Skin epidermis (tissue), 12 donors: Measurements from ENCODE around the gene IARS2.
"Not testable (repeated sequence)": the region's sequence is repeated elsewhere in the genome, so short reads cannot be mapped to it uniquely, and the experiment has no call there.

Source experiments
- H3K27ac ChIP-seq, 21 experiments: fragments of 200-600 bp; sonication (generic) in 11 of 21; one replicate each; pipeline ENCODE4 v1.5.0; 2020; ENCODE audit warnings: mild to moderate bottlenecking in 3 of 21, inconsistent platforms in 2 of 21, moderate library complexity in 2 of 21
- H3K4me3 ChIP-seq, 7 experiments: fragments of 200-600 bp; sonication (generic) in 2 of 7; one replicate each; pipeline ENCODE4 v1.5.0; 2020; ENCODE audit warnings: inconsistent platforms in 2 of 7, mild to moderate bottlenecking in 2 of 7, moderate library complexity in 1 of 7

The IARS2 gene

DNA sequence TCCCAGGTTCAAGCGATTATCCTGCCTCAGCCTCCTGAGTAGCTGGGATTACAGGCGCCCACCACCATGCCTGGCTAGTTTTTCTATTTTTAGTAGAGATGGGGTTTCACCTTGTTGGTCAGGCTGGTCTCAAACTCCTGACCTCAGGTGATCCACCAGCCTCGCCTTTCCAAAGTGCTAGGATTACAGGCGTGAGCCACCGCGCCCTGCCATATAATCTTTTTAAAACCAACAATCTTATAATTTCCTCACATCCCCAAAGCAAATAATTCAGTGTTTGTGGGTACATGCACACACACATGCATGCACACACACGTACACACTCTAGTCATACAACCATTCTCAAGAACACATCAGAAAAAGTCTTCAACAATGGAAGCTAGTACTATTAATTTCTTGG lies 64.6 kb downstream of the IARS2 start:
- H3K27ac ChIP-seq, result peak overlapping the region in 2 of 21 experiments; percentile 17 to 64
- H3K4me3 ChIP-seq, result not testable (repeated sequence)

DNA sequence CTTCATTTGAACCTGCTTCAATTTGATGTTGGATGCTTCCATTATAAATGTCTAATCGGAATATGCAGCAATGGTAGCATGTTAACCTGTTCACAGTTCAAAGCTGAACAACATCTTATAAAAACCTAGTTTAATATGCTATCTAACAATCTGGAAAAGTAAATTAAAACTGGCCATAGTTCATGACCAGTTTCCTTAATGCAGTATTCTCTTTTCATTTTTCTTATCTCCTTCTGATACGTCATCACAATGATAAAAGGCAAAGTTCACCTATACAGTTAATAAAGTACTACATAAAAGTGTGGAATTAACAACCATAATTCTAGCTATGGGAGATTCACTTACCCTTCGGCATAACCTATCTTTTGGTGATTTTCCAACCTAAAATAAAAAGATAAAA lies 65.1 kb downstream of the IARS2 start:
- H3K4me3 ChIP-seq, result no peak overlapping the region
- H3K27ac ChIP-seq, result no peak overlapping the region

DNA sequence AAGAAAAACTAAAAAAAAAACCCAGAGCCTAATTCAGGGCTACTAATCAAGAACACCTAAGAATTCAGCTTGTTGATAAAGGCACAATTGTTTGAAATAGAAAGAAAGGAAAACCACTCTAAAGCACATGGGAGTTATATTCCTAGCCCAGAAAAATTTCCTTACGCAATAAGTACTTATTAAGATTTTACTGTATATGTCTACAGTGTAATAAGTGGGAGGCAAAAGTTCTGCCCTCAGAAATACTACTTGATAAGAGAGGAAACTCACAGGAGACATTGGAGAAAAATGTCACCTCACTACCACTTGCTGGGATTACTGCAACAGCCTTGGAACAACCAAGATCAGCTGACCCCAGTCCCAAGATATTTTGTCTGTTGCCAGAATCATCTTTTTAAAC lies 66.1 kb downstream of the IARS2 start:
- Histone ChIP-seq H3K27ac (no peak overlapping the region), H3K4me3 (no peak overlapping the region)

DNA sequence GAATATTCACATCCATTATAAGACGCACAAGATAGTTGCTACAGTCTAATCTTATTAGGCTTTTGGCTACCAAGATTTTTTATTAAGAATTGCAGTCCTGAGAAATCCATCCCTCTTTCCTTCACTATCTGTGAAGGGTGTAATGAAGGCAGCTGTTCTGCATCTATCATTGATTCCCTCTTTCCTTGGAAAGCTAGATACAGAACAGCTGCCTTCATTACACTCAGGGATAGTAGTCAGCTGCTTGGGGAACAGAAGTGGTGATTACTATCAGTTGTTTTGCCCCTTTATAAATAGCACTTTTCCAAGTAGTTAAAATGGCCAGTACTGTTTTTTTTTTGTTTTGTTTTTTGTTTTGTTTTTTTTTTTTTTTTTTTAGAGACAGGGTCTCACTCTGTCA lies 70.2 kb downstream of the IARS2 start:
- Histone ChIP-seq H3K27ac (no peak overlapping the region), H3K4me3 (no peak overlapping the region)

DNA sequence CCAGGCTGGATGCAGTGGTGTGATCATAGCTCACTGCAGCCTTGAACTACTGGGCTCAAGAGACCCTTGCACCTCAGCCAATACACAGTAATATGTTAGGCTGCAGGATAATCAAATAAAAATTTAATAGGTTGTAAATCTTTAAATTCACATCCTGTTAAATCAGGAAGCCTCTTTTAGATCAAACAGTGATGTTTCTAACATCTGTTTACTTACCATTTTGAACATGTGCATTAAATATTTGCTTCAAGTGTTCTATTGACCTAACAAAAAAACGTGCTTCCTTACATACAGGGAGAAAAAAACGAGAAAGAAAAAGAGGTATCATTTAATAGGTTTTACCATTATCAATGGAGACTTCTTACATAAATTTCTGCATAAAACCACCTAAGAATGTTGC lies 70.6 kb downstream of the IARS2 start:
- Histone ChIP-seq H3K27ac (no peak overlapping the region), H3K4me3 (no peak overlapping the region)

DNA sequence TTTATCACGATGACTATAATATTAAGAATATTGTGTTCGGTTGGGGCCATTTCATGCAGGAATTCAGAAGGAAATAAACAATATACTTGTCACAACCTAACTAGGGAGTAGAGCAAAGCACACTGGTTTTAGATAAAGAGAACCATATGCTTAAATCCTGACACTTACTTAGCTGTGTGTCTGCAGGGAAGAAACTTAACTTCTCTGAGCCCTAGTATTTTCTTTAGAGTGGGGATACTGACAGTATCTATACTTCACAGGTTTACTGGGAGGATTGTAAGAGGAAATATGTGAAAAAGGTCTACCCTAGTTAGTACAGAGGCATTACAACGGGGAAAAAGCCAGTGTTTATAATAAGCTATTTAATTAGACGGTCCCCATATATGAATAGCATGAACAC lies 72.9 kb downstream of the IARS2 start:
- no peak overlapping the region for H3K27ac ChIP-seq
- H3K4me3 ChIP-seq, result no peak overlapping the region

DNA sequence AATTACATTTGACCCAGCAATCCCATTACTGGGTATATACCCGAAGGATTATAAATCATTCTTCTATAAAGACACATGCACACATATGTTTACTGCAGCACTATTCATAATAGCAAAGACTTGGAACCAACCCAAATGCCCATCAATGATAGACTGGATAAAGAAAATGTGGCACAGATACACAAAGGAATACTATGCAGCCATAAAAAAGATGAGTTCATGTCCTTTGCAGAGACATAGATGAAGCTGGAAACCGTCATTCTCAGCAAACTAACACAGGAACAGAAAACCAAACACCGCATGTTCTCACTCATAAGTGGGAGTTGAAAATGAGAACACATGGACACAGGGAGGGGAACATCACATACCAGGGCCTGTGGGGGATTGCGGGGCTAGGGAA lies 76.0 kb downstream of the IARS2 start:
- not testable (repeated sequence) for H3K4me3 ChIP-seq, H3K27ac ChIP-seq

DNA sequence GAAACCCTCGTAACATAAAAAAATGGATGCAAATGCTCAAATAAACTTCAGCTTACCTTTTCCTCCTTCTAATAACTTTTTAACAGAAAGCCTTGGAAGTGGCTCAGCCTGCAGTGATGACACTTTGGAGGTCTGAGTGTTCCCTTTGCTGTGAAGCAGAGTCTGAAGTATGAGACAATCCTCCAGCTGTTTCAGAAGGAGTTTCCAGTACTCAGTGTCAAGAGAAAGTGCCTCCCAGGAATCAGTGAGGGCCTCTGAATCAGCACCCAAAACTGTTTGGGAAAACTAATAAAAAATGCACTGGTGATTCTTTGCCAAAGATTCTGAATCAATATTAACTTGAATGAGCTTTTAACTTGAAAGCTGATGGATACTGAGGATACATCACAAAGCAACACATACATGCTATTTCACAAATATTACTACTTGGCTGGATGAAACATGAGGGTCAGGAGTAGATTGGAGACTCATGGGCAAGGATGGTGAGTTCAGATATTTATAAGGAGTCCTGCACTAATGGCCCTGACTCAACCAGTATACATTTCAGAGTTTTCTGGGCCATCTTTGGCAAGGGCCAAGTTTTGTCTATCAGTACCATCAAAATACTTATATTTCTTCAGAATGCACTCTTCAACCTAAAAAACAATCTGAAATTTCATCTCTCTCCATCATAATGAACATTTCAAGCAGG lies 77.0 kb downstream of the IARS2 start:
- H3K27ac ChIP-seq, result no peak overlapping the region
- H3K4me3 ChIP-seq, result no peak overlapping the region

DNA sequence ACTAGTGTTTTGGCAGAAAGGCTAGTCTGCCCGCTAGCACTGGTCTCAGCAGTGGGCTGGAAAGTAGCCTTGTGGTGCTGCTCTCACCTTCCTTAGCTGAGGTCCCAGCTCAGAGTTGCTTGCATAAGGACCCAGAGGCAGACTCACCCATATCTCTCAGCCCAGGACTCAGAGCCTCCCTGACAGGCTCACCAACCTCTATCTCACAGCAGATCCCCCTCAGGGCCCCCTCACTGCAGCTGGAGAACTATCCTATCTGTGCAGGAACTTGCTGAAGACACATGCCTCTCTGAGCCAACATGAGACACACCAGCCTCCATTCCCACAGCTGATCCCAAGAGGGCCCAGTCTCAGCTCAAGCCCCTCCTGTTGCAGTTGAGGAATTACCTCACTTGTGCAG lies 82.6 kb downstream of the IARS2 start:
- no peak overlapping the region for H3K27ac ChIP-seq
- no peak overlapping the region for H3K4me3 ChIP-seq

DNA sequence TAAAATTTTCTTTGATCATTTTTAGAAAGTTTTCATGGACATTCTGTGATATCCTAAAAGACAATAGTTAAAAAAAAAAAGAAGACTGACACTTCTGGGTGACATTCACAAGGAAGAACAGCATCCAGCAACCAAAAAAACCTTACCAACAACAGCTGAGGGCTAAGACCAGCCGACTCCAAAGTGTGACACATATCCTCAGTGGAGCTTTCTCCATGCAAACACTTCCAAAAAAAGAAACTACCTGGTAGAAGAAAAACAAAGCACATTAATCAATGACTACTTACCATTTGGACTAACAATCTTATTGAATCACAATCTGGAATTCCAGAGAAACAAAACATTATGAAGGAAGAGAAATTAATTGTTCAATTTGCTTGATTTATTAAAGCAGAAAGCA lies 88.2 kb downstream of the IARS2 start:
- Histone ChIP-seq H3K27ac (no peak overlapping the region), H3K4me3 (no peak overlapping the region)

DNA sequence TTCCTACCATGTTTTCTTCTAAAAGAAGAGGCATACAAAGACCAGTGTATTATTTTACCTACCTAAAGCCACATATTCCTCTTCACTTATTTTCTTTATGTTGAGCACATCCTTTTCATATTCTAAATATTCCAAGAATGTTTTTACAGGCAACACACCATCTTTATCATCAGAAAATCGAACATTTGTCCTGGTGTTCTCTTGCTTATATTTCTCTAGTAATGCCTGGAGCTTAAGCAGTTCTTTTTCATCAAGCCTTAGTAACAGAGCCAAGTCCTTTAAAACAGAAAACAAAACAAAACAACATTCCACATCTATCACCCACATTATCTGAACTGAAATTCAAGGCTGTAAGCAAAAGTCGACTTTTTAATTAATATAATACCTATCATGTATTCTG lies 88.7 kb downstream of the IARS2 start:
- H3K27ac ChIP-seq, result no peak overlapping the region
- H3K4me3 ChIP-seq, result no peak overlapping the region

DNA sequence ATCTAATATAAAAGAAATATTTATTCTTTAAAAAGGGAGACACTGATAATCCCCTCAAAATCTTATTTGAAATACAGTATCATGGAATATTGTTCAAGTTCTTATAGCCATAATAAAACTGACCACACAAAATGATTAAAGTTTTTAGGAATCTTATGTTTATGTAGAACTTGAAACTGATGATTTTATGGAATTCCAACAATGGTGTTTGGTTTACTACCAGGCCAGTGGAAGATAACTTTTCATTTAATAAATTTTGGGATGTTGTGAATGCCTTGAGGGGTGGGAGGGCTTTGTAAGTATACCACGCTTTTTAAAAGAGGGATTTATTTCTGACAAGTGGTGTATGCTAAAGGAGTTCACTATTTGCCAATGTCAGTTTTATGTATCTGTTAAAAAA lies 90.6 kb downstream of the IARS2 start:
- Histone ChIP-seq H3K4me3 (no peak overlapping the region), H3K27ac (no peak overlapping the region)

DNA sequence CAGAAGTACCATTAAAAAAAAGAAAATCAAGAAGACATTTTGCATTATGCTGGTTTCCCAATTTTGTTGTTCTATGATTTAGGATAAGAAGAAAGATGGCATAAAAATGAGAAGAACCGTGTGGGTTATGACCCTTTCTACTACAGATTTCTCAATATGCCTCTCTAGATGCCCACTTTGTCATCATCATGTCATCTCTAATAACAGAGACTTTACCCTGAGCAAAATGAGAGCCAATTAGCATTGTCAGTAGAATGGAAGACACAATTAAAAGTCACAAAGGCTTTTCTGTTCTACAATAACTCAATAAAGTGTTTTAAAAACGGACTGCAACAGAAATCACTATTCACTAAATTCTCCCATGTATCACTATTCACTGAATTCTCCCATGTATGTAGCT lies 92.8 kb downstream of the IARS2 start:
- H3K4me3 ChIP-seq, result no peak overlapping the region
- H3K27ac ChIP-seq, result no peak overlapping the region

DNA sequence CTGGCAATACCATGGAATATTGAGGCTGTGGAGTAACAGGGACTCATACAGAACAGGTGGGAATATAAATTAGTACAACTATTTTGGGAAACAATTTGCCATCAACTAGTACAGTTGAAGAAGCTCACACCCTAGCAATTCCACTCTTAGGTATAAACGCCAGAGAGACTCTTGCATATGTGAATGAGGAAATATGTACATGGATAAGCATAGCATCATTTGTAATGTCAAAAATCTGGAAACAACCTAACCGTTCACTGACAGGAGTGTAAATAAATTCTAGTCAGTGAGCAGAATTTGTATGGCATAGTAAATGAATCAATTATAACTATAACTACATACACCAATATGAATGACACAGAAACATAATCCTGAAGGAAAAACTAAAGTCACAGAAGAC lies 94.6 kb downstream of the IARS2 start:
- Histone ChIP-seq H3K27ac (no peak overlapping the region), H3K4me3 (no peak overlapping the region)

DNA sequence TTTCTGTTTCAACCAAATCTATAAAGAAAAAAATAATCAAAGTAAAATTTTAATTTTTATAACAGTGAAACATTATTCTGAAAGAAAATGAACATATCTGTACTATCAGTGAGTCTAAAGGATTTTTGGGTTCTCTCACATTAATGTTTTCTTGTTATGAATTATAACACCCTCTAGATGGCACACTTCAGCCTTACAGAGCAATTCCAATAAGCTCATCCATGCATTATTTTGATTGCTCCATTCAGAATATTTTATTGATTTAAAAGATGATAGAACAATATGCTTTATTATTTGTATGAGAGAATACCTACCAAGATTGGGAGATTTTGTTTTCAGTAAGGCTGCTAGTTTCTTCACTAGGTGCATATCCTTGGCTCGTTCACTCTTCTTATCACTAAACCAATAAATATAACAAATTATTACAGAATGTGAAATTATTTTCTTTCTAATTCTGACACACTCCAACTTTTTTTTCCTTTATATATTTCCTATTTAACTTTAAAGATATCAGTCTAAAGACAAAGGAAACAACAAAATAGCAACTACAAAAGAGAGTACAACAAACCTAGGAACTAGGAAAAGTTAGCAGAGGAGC lies 95.9 kb downstream of the IARS2 start:
- H3K27ac ChIP-seq, result no peak overlapping the region
- no peak overlapping the region for H3K4me3 ChIP-seq

DNA sequence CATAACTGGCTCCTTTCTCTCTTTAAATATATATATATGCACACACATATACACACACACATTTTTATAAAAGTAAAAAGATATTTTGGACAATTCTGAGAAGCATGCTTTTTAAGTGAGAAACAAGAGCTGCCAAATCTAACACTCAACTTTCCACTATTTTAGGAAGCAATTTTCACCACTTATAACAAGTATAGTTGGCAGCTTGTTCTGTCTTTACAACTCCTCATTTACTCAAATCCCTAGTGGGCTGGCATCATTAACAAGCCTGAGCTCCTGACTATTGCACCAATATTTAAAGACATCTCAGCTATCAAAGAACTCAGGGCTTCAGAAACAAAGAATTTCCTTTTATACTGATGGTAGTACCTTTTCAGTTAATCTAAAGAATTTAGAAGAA lies 101.8 kb downstream of the IARS2 start:
- no peak overlapping the region for H3K27ac ChIP-seq
- H3K4me3 ChIP-seq, result no peak overlapping the region
